Endothelial cell (in vitro differentiated cells): Measurements from ENCODE around the gene DPYSL4. TPM values are rescaled to one million over a fixed set of nuclear protein-coding genes. Genes with fewer than 3 reads are reported as not detected.

Source experiments
- DNase-seq: peaks from one replicate; pipeline ENCODE4 v3.0.0; 2021; ENCODE audit warnings: low spot score
- H3K27ac Mint-ChIP-seq: one replicate; pipeline ENCODE4 v1.8.0; 2021; ENCODE audit warnings: mixed read lengths, inconsistent platforms; ENCODE audit not compliant: unreplicated experiment
- H3K27me3 Mint-ChIP-seq: one replicate; pipeline ENCODE4 v1.8.0; 2021; ENCODE audit warnings: mild to moderate bottlenecking, moderate library complexity, mixed read lengths, inconsistent platforms; ENCODE audit not compliant: unreplicated experiment
- H3K36me3 Mint-ChIP-seq: one replicate; pipeline ENCODE4 v1.8.0; 2021; ENCODE audit warnings: mild to moderate bottlenecking, low read depth, mixed read lengths, inconsistent platforms; ENCODE audit not compliant: unreplicated experiment
- H3K4me1 Mint-ChIP-seq: one replicate; pipeline ENCODE4 v1.8.0; 2021; ENCODE audit warnings: mild to moderate bottlenecking, mixed read lengths, inconsistent platforms; ENCODE audit not compliant: unreplicated experiment
- H3K4me3 Mint-ChIP-seq: one replicate; pipeline ENCODE4 v1.8.0; 2021; ENCODE audit warnings: mild to moderate bottlenecking, mixed read lengths, inconsistent platforms; ENCODE audit not compliant: unreplicated experiment
- H3K9me3 Mint-ChIP-seq: one replicate; pipeline ENCODE4 v1.8.0; 2021; ENCODE audit warnings: mixed read lengths, inconsistent platforms; ENCODE audit not compliant: unreplicated experiment
- CTCF ChIP-seq: fragments of 200-600 bp; sonication (generic); IDR thresholded peaks from one replicate; pipeline ENCODE4 v1.5.0; 2021; ENCODE audit warnings: antibody characterized with exemption; ENCODE audit not compliant: unreplicated experiment
- total RNA-seq: library from RNA; stranded (reverse); fragmentation: NEBNext Ultra II Directional; extraction: Animal tissue kit (Norgen Biotek cat#: 25700); gene quantifications from one replicate; pipeline ENCODE4 v1.2.1, GENCODE V29; 2021; ENCODE audit not compliant: unreplicated experiment

Gene DPYSL4
- total RNA-seq, 1 donor from 2014 or later = 15.0 TPM

- DNase-seq = no peak
- H3K9me3 Mint-ChIP-seq = no peaks in the 10 kb centered on the region
- TF ChIP-seq CTCF = no peak
- no peak overlapping the region for H3K4me3 Mint-ChIP-seq
- H3K27me3 Mint-ChIP-seq = peaks cover 16% of the 10 kb centered on the region
- no peak overlapping the region for H3K27ac Mint-ChIP-seq
- peaks cover 15% of the 10 kb centered on the region for H3K4me1 Mint-ChIP-seq
- H3K36me3 Mint-ChIP-seq = peaks cover 8% of the 10 kb centered on the region
Observed at GRCh38 chr10:132232023-132232951, 45.5 kb downstream of the DPYSL4 start.

- TF ChIP-seq CTCF = no peak
- H3K9me3 Mint-ChIP-seq = no peaks in the 10 kb centered on the region
Observed at GRCh38 chr10:132232981-132233380, 46.2 kb downstream of the DPYSL4 start.

DNA sequence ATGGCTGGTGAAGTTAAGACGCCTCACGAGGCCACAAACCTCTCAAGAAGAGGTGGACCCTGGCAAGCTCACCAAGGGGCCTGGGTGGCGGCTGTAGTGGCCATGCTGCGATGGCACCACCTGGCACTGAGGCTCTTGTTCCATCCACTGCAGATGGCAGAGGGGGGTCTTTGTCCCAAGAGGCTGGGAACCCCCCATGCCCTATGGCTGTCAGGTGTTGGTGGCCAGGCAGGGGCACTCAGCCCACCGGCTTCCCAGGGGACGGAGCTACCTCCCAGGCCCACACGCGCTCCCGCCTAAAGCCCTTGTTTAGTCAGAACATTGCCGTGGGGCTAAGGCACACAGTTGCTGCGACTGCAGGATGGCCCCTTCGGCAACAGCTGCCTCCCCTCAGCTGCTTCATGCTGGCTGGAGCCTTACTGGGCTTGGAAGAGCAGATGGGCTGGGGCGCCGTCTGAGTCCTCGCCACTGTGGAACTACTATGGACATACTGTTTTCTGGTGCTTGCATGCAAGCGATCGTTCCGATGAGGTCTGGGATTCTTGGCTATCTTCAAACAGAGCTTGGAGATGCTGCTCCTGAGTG lies 46.8 kb downstream of the DPYSL4 start:
- DNase-seq = no peak
- H3K27ac Mint-ChIP-seq = no peak overlapping the region
- no peaks in the 10 kb centered on the region for H3K9me3 Mint-ChIP-seq
- peaks cover 15% of the 10 kb centered on the region for H3K4me1 Mint-ChIP-seq
- no peak overlapping the region for H3K4me3 Mint-ChIP-seq
- no peak for TF ChIP-seq CTCF
- peaks cover 12% of the 10 kb centered on the region for H3K27me3 Mint-ChIP-seq
- H3K36me3 Mint-ChIP-seq = peaks cover 5% of the 10 kb centered on the region

More at GRCh38 chr10:132232981-132233380, 46.2 kb downstream of the DPYSL4 start:
- Mint-ChIP-seq H3K4me1 (peaks cover 15% of the 10 kb centered on the region), H3K27me3 (peaks cover 11% of the 10 kb centered on the region), H3K27ac (no peak overlapping the region), H3K4me3 (no peak overlapping the region), H3K36me3 (peaks cover 5% of the 10 kb centered on the region)
- DNase-seq = no peak

GRCh38 chr10:132234860-132235259 lies 48.1 kb downstream of the DPYSL4 start:
- Mint-ChIP-seq H3K4me1 (peaks cover 13% of the 10 kb centered on the region), H3K27me3 (peaks cover 10% of the 10 kb centered on the region), H3K4me3 (no peak overlapping the region), H3K36me3 (peaks cover 5% of the 10 kb centered on the region), H3K9me3 (no peaks in the 10 kb centered on the region), H3K27ac (no peak overlapping the region)
- DNase-seq = no peak
- TF ChIP-seq CTCF = no peak

DNA sequence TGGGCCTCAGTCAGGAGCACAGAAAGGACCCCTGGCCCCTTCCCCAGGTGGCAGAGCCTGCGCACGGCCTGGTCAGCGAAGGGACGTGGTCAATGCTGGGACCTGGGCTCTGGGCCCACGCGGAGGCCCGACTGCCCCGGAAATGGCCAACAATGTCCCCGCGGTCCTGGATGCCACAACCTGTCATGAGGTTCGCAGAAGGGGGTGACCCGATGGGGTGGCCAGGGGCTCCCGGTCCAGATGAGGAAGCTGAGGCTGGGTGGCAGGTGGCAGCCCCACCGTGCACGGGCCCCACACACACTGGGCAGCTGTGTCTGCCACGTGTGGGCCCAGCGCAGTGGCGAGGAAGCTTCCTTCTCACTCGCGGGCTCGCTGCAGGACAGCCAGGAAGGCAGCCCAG lies 49.4 kb downstream of the DPYSL4 start:
- Mint-ChIP-seq H3K36me3 (peaks cover 5% of the 10 kb centered on the region), H3K4me3 (no peak overlapping the region), H3K9me3 (no peaks in the 10 kb centered on the region), H3K27me3 (peaks cover 13% of the 10 kb centered on the region), H3K4me1 (peaks cover 12% of the 10 kb centered on the region), H3K27ac (no peak overlapping the region)
- no peak for TF ChIP-seq CTCF
- no peak for DNase-seq
